Activated CD4-positive, alpha-beta T cell treated with anti-CD3 and anti-CD28 coated beads for 36 hours (primary cell): ENCODE measurements around the gene TUBGCP4. TPM values are rescaled to one million over a fixed set of nuclear protein-coding genes. Genes with fewer than 3 reads are reported as not detected.
A peak's percentile ranks its signal among the peaks of the same experiment; 100 is the strongest.
"Not testable (repeated sequence)": the region's sequence is repeated elsewhere in the genome, so short reads cannot be mapped to it uniquely, and the experiment has no call there.

ENCODE experiments used
- ATAC-seq: fragments of 200-7000 bp; cut with Tn5 transposase; one replicate; pipeline ENCODE4 v1.10.0; 2021; ENCODE audit warnings: mild to moderate bottlenecking, moderate library complexity
- CTCF ChIA-PET: fragments of 350-600 bp; sonication (Branson Sonifier 250); formaldehyde crosslinking; loops from one replicate; lab custom pipeline; 2021; ENCODE audit warnings: antibody characterized with exemption; lab: Charles Lee
- POLR2A ChIA-PET: fragments of 350-600 bp; sonication (Branson Sonifier 250); formaldehyde crosslinking; loops from one replicate; lab custom pipeline; 2021; ENCODE audit warnings: antibody characterized with exemption, inconsistent platforms; lab: Charles Lee
- DNase-seq: peaks from one replicate; pipeline ENCODE4 v3.0.0-alpha.2; 2020
- H3K27ac Mint-ChIP-seq: one replicate; pipeline ENCODE4 v1.8.0; 2021; ENCODE audit warnings: mixed read lengths
- H3K27me3 Mint-ChIP-seq: one replicate; pipeline ENCODE4 v1.8.0; 2021; ENCODE audit warnings: mixed read lengths
- H3K36me3 Mint-ChIP-seq: one replicate; pipeline ENCODE4 v1.8.0; 2021; ENCODE audit warnings: low read depth, mixed read lengths
- H3K4me1 Mint-ChIP-seq: one replicate; pipeline ENCODE4 v1.8.0; 2021; ENCODE audit warnings: mixed read lengths
- H3K4me3 Mint-ChIP-seq: one replicate; pipeline ENCODE4 v1.8.0; 2021; ENCODE audit warnings: mild to moderate bottlenecking, moderate library complexity, mixed read lengths
- H3K9me3 Mint-ChIP-seq: one replicate; pipeline ENCODE4 v1.8.0; 2021; ENCODE audit warnings: low read depth, mixed read lengths
- intact Hi-C, 2 experiments: fragments of 100-400 bp; cut with DNase I in 1 of 2; cut with micrococcal nuclease in 1 of 2; formaldehyde crosslinking; loops; one replicate each; pipeline versions ENCODE4 v1.14.2 to v1.15.1; 2022 to 2024; cut with DNase I, micrococcal nuclease
- total RNA-seq, 2 experiments: library from RNA; stranded (reverse); gene quantifications; one replicate each; pipeline ENCODE4 v1.2.3, GENCODE V29; 2021

Gene TUBGCP4
- total RNA-seq, 2 experiments from 2014 or later, result 43.6 to 44.0 TPM

DNA sequence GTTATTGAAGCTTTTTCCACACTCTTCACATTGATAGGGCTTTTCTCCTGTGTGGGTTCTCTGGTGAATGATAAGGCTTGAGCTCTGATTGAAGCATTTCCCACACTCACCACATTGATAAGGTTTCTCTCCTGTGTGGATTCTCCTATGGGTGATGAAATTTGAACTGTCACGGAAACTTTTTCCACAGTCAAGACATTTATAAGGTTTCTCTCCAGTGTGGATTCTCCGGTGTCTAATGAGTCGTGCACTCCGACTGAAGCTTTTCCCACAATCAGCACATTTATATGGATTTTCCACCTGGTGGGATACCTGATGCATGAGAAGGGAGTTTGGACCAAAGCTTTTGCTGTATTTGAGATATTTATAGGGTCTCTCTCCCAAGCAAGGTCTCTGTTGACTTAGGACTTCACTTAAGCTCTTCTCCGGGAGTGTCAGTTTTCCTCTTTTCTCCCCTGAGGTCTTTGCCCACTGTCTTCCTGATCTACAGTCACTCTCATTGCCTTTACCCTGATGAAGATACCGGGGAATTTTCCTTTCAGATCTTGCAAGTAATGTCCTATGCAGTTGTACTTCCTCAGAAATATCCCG is 9.5 kb upstream of the TUBGCP4 start:
- Mint-ChIP-seq H3K4me1 (no peaks in the 10 kb centered on the region), H3K27ac (no peak overlapping the region), H3K4me3 (no peak overlapping the region), H3K36me3 (peaks cover 86% of the 10 kb centered on the region), H3K27me3 (no peaks in the 10 kb centered on the region), H3K9me3 (peaks cover 43% of the 10 kb centered on the region)
- ChIA-PET CTCF (interaction anchor here (0.5 to 3.1 kb wide), 3 partner anchors 9 to 15 kb away, joined by 3 to 19 read pairs (median 7); partner anchors contain the start of genes TUBGCP4 and ZSCAN29), POLR2A (no interaction called here)
- DNase-seq, result no peak
- no peak for ATAC-seq
- intact Hi-C loops, result loop anchor here in 1 of 2 experiments (10.0 kb wide), 1 partner anchor 57 kb away; the partner anchor contains the start of gene TGM7

DNA sequence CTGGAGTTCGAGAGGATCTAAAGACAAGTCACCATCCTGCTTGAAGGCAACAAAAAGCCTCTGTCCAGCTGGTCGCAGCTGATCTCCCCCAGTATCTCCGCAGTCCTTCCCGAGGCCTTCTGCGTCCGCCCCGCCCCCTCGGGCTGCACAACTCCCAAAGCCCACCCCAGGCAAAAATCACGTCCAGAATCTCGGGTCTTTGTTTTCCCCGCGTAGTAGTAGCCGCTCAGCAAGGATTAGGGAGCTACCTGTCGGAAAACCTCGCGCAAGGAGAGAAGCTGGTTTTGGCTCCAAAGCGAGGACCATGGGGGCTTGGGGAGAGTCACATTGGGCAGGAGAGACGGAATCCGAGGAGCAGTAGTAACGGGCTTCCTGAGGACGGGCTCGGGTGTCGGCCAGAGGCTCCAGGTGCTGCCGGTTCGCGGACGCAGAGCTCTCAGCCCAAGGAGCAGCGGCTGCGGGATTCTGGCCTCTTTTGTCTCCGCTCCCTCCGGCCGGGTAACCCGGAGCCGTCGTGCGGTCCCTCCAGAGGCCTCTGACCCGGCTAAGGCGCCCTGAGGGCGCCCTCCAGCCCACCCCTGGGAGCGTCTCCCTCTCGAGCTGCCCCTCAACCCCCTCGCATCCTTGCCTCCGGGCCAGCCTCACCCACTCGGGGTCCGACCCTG is 459 bp upstream of the TUBGCP4 start:
- no peaks in the 10 kb centered on the region for H3K27me3 Mint-ChIP-seq
- peaks cover 59% of the 10 kb centered on the region for H3K36me3 Mint-ChIP-seq
- DNase-seq (no peak), ATAC-seq (peak; percentile 39)
- peak overlapping the region; percentile 85 for H3K27ac Mint-ChIP-seq
- CTCF ChIA-PET, result interaction anchor here (0.6 to 3.1 kb wide), 6 partner anchors 10 to 380 kb away, joined by 3 to 19 read pairs (median 4); no protein-coding TSS in a partner anchor
- POLR2A ChIA-PET, result no interaction called here
- H3K4me1 Mint-ChIP-seq, result peaks cover 44% of the 10 kb centered on the region
- H3K4me3 Mint-ChIP-seq, result peak overlapping the region; percentile 86
- H3K9me3 Mint-ChIP-seq, result peaks cover 17% of the 10 kb centered on the region
- intact Hi-C loops, result loop anchor here in 1 of 2 experiments (2.0 kb wide), 1 partner anchor 378 kb away; no protein-coding TSS in a partner anchor

DNA sequence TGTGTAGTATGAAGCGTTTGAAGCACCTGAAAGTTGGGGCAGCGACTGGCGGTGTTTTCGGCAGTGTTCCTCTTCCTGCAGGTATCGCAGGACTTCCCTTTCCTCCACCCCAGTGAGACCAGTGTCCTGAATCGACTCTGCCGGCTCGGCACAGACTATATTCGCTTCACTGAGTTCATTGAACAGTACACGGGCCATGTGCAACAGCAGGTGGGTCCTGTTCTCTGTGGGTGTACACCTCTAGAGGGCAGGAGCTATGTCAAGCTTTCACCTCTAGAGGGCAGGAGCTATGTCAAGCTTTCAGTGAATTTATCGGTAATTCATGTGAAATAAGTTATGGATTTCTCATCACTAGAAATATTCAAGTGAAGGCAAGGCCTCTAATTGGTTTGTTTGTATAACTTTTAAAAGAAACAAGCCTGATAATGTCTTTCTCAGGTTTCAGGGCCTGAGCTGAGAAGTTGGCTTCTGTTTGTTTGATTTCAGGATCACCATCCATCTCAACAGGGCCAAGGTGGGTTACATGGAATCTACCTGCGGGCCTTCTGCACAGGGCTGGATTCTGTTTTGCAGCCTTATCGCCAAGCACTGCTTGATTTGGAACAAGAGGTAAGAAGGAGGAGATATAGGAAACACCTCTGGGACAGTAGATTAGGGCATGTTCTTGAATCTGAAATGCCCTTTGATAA is 5.3 kb downstream of the TUBGCP4 start:
- intact Hi-C loops, result no loop called here
- Mint-ChIP-seq H3K9me3 (no peaks in the 10 kb centered on the region), H3K4me1 (peaks cover 22% of the 10 kb centered on the region), H3K4me3 (no peak overlapping the region), H3K27ac (no peak overlapping the region), H3K36me3 (peaks cover 48% of the 10 kb centered on the region), H3K27me3 (no peaks in the 10 kb centered on the region)
- DNase-seq, result peak; percentile 57
- ChIA-PET CTCF (interaction anchor here (0.6 to 1.7 kb wide), 17 partner anchors 11 to 377 kb away, joined by 3 to 10 read pairs (median 4); no protein-coding TSS in a partner anchor), POLR2A (interaction anchor here (1.1 kb wide), 1 partner anchor 82 kb away, joined by 3 read pairs; no protein-coding TSS in a partner anchor)
- peak; percentile 72 for ATAC-seq

DNA sequence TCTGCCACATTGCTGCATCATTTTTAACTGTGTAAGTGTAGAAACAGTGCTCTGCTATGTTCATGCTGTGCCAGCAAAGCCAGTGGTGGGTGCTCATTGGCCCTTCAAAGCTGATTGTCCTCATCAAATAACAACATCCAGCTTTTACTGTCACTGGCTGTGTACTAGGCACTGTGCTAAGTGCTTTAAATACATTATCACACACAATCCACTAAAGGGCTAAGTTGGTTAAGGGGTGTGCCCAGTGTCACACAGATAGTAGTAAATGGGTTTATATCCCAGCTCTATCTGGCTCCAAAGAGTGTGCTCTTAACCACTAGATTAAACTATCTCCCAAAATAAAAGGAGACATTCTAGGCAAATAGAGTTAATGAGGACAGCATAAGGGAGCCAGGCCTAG is 7.7 kb downstream of the TUBGCP4 start:
- ATAC-seq (no peak), DNase-seq (no peak)
- Mint-ChIP-seq H3K9me3 (no peaks in the 10 kb centered on the region), H3K4me1 (peaks cover 7% of the 10 kb centered on the region), H3K27me3 (no peaks in the 10 kb centered on the region), H3K27ac (no peak overlapping the region), H3K36me3 (peaks cover 46% of the 10 kb centered on the region), H3K4me3 (no peak overlapping the region)
- ChIA-PET POLR2A (no interaction called here), CTCF (interaction anchor here (0.6 kb wide), 1 partner anchor 1143 kb away, joined by 4 read pairs; no protein-coding TSS in a partner anchor)
- intact Hi-C loops, result no loop called here

DNA sequence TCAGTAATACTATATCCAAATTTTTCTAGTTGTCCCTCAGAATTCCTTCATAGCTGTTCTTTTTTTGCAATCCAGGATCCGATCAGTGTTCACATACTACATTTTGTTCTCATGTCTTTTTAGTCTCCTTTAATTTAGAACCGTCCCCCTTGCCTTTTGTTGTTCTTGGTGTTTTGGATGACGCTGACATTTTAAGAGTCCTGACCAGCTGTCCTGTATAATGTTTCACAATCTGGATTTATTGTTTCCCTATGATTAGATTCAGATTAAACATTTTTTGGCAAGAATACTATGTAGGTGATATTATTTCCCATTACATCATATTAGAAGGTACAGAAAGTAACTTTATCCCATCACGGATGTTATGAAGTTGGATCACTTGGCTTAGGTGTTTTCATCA is 11.4 kb downstream of the TUBGCP4 start:
- Mint-ChIP-seq H3K4me1 (no peaks in the 10 kb centered on the region), H3K4me3 (no peak overlapping the region), H3K9me3 (no peaks in the 10 kb centered on the region), H3K27ac (no peak overlapping the region), H3K27me3 (no peaks in the 10 kb centered on the region), H3K36me3 (peaks cover 62% of the 10 kb centered on the region)
- DNase-seq (no peak), ATAC-seq (no peak)
- POLR2A ChIA-PET, result no interaction called here
- CTCF ChIA-PET, result interaction anchor here (1.9 kb wide), 1 partner anchor 12 kb away, joined by 5 read pairs; the partner anchor contains the start of genes TUBGCP4 and ZSCAN29
- intact Hi-C loops, result no loop called here

DNA sequence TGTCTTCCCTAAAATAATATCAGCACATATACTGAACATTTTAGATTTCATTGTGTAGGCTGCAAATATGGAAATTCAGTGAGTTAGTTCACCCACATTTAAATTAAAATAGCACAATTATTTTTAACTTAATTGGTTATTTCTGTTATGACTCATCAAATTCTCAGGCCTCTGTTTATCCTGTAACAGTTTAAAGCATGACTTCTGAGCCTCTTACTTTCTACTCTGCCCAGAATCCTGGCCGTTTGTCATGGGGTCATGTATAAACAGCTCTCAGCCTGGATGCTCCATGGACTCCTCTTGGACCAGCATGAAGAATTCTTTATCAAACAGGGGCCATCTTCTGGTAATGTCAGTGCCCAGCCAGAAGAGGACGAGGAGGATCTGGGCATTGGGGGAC is 12.2 kb downstream of the TUBGCP4 start:
- Mint-ChIP-seq H3K9me3 (no peaks in the 10 kb centered on the region), H3K4me1 (no peaks in the 10 kb centered on the region), H3K4me3 (no peak overlapping the region), H3K36me3 (peaks cover 57% of the 10 kb centered on the region), H3K27ac (no peak overlapping the region), H3K27me3 (no peaks in the 10 kb centered on the region)
- DNase-seq, result no peak
- no peak for ATAC-seq
- POLR2A ChIA-PET, result no interaction called here
- CTCF ChIA-PET, result no interaction called here
- intact Hi-C loops, result no loop called here

DNA sequence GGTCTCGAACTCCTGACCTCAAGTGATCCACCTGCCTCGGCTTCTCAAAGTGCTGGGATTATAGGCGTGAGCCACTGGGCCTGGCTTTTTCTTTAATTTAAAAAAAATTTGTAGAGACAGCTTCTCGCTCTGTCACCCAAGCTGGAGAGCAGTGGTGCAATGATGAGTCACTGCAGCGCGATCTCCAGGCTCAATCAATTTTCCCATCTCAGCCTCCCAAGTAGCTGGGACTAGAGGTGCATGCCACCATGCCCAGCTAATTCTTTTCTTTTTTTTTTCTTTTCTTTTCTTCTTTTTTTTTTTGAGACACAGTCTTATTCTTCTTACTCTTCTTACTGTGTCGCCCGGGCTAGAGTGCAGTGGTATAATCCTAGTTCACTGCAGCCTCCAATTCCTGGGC is 19.8 kb downstream of the TUBGCP4 start:
- CTCF ChIA-PET, result interaction anchor here (0.7 to 1.9 kb wide), 4 partner anchors 14 to 392 kb away, joined by 3 to 9 read pairs (median 5); partner anchors contain the start of gene TUBGCP4
- Mint-ChIP-seq H3K36me3 (peaks cover 40% of the 10 kb centered on the region), H3K4me1 (no peaks in the 10 kb centered on the region), H3K4me3 (no peak overlapping the region), H3K9me3 (no peaks in the 10 kb centered on the region), H3K27ac (no peak overlapping the region), H3K27me3 (no peaks in the 10 kb centered on the region)
- POLR2A ChIA-PET, result interaction anchor here (0.6 kb wide), 1 partner anchor 16 kb away, joined by 5 read pairs; no protein-coding TSS in a partner anchor
- DNase-seq, result no peak
- no peak for ATAC-seq
- intact Hi-C loops, result no loop called here

DNA sequence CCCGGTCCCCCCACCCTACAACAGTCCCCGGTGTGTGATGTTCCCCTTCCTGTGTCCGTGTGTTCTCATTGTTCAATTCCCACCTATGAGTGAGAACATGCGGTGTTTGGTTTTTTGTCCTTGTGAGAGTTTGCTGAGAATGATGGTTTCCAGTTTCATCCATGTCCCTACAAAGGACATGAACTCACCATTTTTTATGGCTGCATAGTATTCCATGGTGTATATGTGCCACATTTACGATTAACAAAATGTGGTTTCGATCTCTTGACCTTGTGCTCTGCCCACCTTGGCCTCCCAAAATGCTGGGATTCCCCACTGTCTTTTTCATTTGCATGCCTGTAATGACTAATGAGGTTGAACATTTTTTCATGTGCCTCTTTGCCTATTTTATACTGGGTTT is 22.7 kb downstream of the TUBGCP4 start:
- DNase-seq, CTCF ChIA-PET, H3K4me1 Mint-ChIP-seq, H3K27me3 Mint-ChIP-seq, POLR2A ChIA-PET, ATAC-seq, intact Hi-C loops, H3K27ac Mint-ChIP-seq, H3K4me3 Mint-ChIP-seq, H3K9me3 Mint-ChIP-seq: not testable (repeated sequence)
- peaks cover 46% of the 10 kb centered on the region for H3K36me3 Mint-ChIP-seq

DNA sequence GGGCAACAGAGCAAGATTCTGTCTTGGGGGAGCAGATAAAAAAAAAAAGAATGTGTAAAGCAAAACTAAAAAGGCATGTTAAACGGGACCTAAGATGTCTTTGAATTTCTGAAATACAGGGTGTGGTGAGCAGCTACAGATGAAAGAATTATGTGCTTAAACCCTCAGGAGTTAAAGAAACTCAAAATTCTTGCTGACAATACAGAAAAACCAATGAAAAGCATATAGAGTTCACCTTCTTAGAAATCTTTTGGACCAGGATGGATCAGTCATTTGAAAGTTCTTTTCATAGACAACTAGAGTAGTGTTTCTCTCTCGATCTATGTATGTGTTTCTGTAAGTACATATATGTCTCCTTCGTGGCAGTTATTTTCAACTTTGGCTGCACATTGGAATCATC is 31.4 kb downstream of the TUBGCP4 start:
- CTCF ChIA-PET, result interaction anchor here (0.8 to 2.0 kb wide), 3 partner anchors 15 to 50 kb away, joined by 3 to 7 read pairs (median 4); no protein-coding TSS in a partner anchor
- ATAC-seq, result no peak

DNA sequence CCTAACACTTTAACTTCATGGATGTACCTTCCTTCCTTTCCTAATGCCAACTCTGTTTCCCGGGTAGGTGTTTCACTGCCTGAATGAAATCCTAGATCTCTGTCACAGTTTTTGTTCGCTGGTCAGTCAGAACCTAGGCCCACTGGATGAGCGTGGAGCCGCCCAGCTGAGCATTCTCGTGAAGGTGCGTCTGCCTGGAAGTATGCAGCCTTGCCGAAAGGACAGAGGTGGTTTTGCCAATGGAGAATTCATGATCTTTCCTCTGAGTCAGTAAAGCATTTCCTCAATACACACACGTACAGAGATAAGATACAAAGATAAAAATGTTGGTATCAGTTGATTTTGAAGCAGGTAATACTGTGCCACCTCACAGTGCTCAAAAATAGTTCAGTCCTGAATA is 32.7 kb downstream of the TUBGCP4 start:
- intact Hi-C loops, result no loop called here
- ChIA-PET CTCF (interaction anchor here (1.1 to 2.0 kb wide), 2 partner anchors 11 to 14 kb away, joined by 5 to 7 read pairs; no protein-coding TSS in a partner anchor), POLR2A (no interaction called here)
- no peak overlapping the region for H3K4me3 Mint-ChIP-seq
- ATAC-seq, result no peak
- peaks cover 2% of the 10 kb centered on the region for H3K4me1 Mint-ChIP-seq
- H3K27ac Mint-ChIP-seq, result peak overlapping the region; percentile 20
- no peaks in the 10 kb centered on the region for H3K9me3 Mint-ChIP-seq
- H3K36me3 Mint-ChIP-seq, result peaks cover 59% of the 10 kb centered on the region
- H3K27me3 Mint-ChIP-seq, result no peaks in the 10 kb centered on the region
- no peak for DNase-seq

More for the DNA sequence above, 31.4 kb downstream of the TUBGCP4 start:
- Mint-ChIP-seq H3K4me1 (peaks cover 2% of the 10 kb centered on the region), H3K36me3 (peaks cover 60% of the 10 kb centered on the region), H3K4me3 (no peak overlapping the region), H3K27me3 (no peaks in the 10 kb centered on the region), H3K9me3 (no peaks in the 10 kb centered on the region), H3K27ac (no peak overlapping the region)
- POLR2A ChIA-PET, result no interaction called here
- no peak for DNase-seq
- intact Hi-C loops, result no loop called here

DNA sequence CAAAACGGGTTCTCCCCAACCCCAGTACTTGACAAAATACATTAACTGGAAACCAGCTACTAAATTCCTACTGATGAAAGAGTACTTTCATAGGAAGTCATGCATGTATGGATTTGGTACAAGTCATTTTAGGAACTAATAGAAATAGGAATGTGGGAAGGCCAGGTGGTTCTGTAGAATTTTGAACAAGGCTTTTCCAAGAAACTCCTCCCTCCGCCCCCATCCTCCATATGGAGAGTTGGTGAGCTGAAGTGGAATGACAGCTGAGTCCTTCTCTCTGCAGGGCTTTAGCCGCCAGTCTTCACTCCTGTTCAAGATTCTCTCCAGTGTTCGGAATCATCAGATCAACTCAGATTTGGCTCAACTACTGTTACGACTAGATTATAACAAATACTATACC is 33.2 kb downstream of the TUBGCP4 start:
- H3K36me3 Mint-ChIP-seq, result peaks cover 62% of the 10 kb centered on the region
- H3K4me3 Mint-ChIP-seq, result no peak overlapping the region
- ChIA-PET POLR2A (no interaction called here), CTCF (interaction anchor here (1.1 kb wide), 1 partner anchor 11 kb away, joined by 5 read pairs; no protein-coding TSS in a partner anchor)
- no peak overlapping the region for H3K27ac Mint-ChIP-seq
- intact Hi-C loops, result no loop called here
- DNase-seq, result no peak
- peaks cover 2% of the 10 kb centered on the region for H3K4me1 Mint-ChIP-seq
- no peaks in the 10 kb centered on the region for H3K27me3 Mint-ChIP-seq
- no peak for ATAC-seq
- H3K9me3 Mint-ChIP-seq, result no peaks in the 10 kb centered on the region
